Aorta (tissue), 5 donors: ENCODE data around the gene NFATC2. TPM values are rescaled to one million over a fixed set of nuclear protein-coding genes. Genes with fewer than 3 reads are reported as not detected.

Experiments used
- ATAC-seq: fragments of 200-7000 bp; cut with Tn5 transposase; one replicate; pipeline ENCODE4 v1.9.1; 2022; ENCODE audit warnings: moderate library complexity; ENCODE audit not compliant: low FRiP score
- DNase-seq, 2 donors: peaks; one replicate each; pipeline ENCODE4 v3.0.0-alpha.2; 2020
- H3K27ac ChIP-seq, 2 donors: one replicate each; pipeline ENCODE4 v1.5.1; 2013; ENCODE audit warnings: low read length in 2 of 2, mild to moderate bottlenecking in 2 of 2, moderate library complexity in 2 of 2, control low read depth in 1 of 2, inconsistent platforms in 1 of 2, low read depth in 1 of 2
- H3K27me3 ChIP-seq, 2 donors: one replicate each; pipeline ENCODE4 v1.6.1; 2013; ENCODE audit warnings: control low read depth in 1 of 2, low read length in 1 of 2, mild to moderate bottlenecking in 1 of 2, moderate library complexity in 1 of 2; ENCODE audit not compliant: insufficient read depth in 2 of 2, control insufficient read depth in 1 of 2
- H3K36me3 ChIP-seq, 2 donors: one replicate each; pipeline ENCODE4 v1.6.1; 2013; ENCODE audit warnings: control low read depth in 1 of 2, low read length in 1 of 2, mild to moderate bottlenecking in 1 of 2; ENCODE audit not compliant: insufficient read depth in 2 of 2, control insufficient read depth in 1 of 2
- H3K4me1 ChIP-seq, 2 donors: one replicate each; pipeline ENCODE4 v1.6.1; 2013; ENCODE audit warnings: low read length in 2 of 2, control low read depth in 1 of 2, mild to moderate bottlenecking in 1 of 2, moderate library complexity in 1 of 2; ENCODE audit not compliant: insufficient read depth in 2 of 2, control insufficient read depth in 1 of 2
- H3K4me3 ChIP-seq, 2 donors: one replicate each; pipeline ENCODE4 v1.5.1; 2013; ENCODE audit warnings: low read length in 2 of 2, control low read depth in 1 of 2, mild to moderate bottlenecking in 1 of 2
- H3K9me3 ChIP-seq: one replicate; pipeline ENCODE4 v1.6.1; 2013; ENCODE audit warnings: mild to moderate bottlenecking, low read length; ENCODE audit not compliant: control insufficient read depth
- whole genome bisulfite sequencing, 2 donors: extraction: QIAGEN DNeasy Blood & Tissue Kit; methylation state at CpG; one replicate each; pipeline ENCODE4 v1.1.7; 2013; 5-methylcytosine and 5-hydroxymethylcytosine counted together
- intact Hi-C, 2 donors: fragments of 100-400 bp; cut with DNase I; formaldehyde crosslinking; loops; one replicate each; pipeline versions ENCODE4 v1.14.2 to v1.15.0; 2022
- polyA plus RNA-seq, 2 donors: library from polyadenylated mRNA; stranded (reverse); fragments of 200-250 nt; gene quantifications; one replicate each; pipeline ENCODE4 v1.2.3, GENCODE V29; 2013
- total RNA-seq, 2 donors: library from RNA; stranded (reverse); fragmentation: NEBNext Ultra II Directional; extraction: Animal tissue kit (Norgen Biotek cat#: 25700); gene quantifications; one replicate each; pipeline ENCODE4 v1.2.1, GENCODE V29; 2021
- donor health status: healthy with polysubstance abuse.
- donor health status: Bipolar disorder and iron deficiency.
- donor health status: DM: no; HTN: no; CAD: no.
- donor health status: DM: no; HTN: no; CAD: no.
- donor health status: DM: yes; HTN: yes; CAD: no.

The NFATC2 gene
- total and polyA plus RNA-seq, 4 donors, result 1.7 to 13.0 (median 7.4) TPM

DNA sequence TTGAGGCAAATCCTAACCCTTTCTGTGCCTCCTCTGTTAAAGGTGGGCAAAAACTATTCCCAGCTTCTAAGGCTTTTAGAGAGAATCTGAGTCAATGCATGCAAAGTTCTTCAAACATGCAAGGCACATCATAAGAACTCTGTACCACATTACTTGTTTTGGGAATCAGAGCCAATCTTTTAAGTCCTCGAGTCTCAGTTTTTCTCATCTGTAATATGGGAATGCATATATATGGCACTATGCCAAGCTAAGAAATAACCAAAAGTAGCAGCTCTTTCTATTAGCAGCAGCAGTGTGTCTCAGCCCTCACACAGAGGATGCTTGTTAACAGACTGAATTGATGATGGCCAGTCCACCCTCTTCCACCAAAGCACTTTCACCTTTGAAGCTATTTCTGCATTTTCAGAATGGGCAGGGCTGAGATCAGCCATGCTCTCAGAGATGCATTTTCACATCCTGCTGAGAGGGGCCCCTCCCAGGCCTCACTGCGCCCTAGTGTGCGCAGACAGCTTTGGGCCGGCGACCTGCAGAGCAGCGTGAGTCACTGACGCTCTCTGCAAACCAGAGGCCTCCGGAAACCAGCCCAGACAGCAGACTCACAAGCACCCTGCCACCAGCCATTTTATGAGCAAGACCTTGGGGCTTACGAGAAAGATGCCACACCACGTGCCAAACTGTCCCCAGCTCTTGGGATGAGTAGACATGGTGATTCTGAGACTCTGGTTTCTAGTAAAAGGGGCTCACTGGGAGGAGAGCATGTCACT is 138.0 kb downstream of the NFATC2 start:
- no peaks in the 10 kb centered on the region for H3K9me3 ChIP-seq
- H3K4me3 ChIP-seq, result no peak overlapping the region
- WGBS, 2 donors, result 88 to 94% methylated on average over 10 of the region's 10 CpGs
- ATAC-seq (no peak), DNase-seq (peak in 1 of 2 donors; percentile 60)
- H3K27me3 ChIP-seq, result no peaks in the 10 kb centered on the region
- no peaks in the 10 kb centered on the region for H3K36me3 ChIP-seq
- no peaks in the 10 kb centered on the region for H3K4me1 ChIP-seq
- no peak overlapping the region for H3K27ac ChIP-seq
- intact Hi-C loops, result no loop called here

GRCh38 chr20:51403466-51404220 is 138.9 kb downstream of the NFATC2 start:
- no peak for ATAC-seq
- Histone ChIP-seq H3K27ac (no peak overlapping the region), H3K4me3 (no peak overlapping the region), H3K36me3 (no peaks in the 10 kb centered on the region), H3K4me1 (no peaks in the 10 kb centered on the region), H3K9me3 (no peaks in the 10 kb centered on the region), H3K27me3 (no peaks in the 10 kb centered on the region)
- no peak for DNase-seq
- intact Hi-C loops, result no loop called here
- WGBS, 2 donors, result 96 to 97% methylated on average over 9 of the region's 9 CpGs

DNA sequence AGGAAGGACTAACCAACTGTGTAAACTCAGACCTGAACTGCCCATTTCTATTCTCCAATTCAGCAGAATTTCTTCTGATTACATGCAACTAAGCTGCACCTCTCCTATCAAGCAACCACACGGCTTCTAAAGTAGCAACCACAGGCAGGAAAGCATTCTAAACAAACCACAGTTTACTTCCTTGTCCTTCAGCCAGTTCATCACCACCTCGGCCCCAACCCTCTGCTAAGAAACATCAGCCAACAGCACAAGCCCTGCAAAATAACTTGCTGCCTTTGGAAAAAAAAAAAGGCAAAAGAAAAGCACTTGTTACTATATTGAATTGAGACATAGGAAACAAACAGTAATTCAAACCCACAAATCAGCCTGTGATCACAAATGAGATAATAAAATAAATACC is 140.3 kb downstream of the NFATC2 start:
- no peak for DNase-seq

DNA sequence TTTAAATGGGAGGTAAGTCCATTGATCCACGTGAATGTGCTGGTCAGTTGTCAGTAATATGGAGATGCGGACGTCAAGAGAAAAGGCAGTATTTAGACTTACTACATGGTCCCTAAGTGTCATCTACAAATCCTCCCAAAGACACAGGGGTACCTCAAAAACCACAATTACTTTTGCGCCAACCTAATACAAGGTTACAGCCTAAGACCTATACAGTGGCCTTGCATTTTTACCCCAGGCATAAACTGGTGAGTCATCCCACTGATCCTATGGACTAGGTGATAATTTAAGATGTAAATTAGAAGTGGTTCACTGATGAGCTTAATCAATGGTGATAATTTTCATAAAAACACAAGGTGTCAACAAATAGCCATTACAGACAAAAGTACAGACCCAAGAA is 141.0 kb downstream of the NFATC2 start:
- Histone ChIP-seq H3K9me3 (no peaks in the 10 kb centered on the region), H3K4me1 (peaks cover 0 to 1% of the 10 kb centered on the region in 2 donors), H3K4me3 (no peak overlapping the region), H3K27me3 (no peaks in the 10 kb centered on the region), H3K36me3 (no peaks in the 10 kb centered on the region), H3K27ac (no peak overlapping the region)
- 96 to 98% methylated on average over 4 of the region's 4 CpGs for WGBS, 2 donors
- intact Hi-C loops, result no loop called here
- no peak for DNase-seq
- ATAC-seq, result no peak

More for the DNA sequence above, 140.3 kb downstream of the NFATC2 start:
- Histone ChIP-seq H3K9me3 (no peaks in the 10 kb centered on the region), H3K27me3 (no peaks in the 10 kb centered on the region), H3K36me3 (no peaks in the 10 kb centered on the region), H3K27ac (no peak overlapping the region), H3K4me3 (no peak overlapping the region), H3K4me1 (no peaks in the 10 kb centered on the region)
- WGBS, 2 donors, result 59 to 62% methylated on average over 2 of the region's 2 CpGs
- intact Hi-C loops, result no loop called here
- no peak for ATAC-seq

- Histone ChIP-seq H3K4me1 (peaks cover 0 to 2% of the 10 kb centered on the region in 2 donors), H3K27me3 (no peaks in the 10 kb centered on the region), H3K36me3 (no peaks in the 10 kb centered on the region), H3K27ac (no peak overlapping the region), H3K4me3 (no peak overlapping the region), H3K9me3 (no peaks in the 10 kb centered on the region)
- ATAC-seq (no peak), DNase-seq (no peak)
- WGBS, 2 donors, result 93 to 95% methylated on average over 17 of the region's 17 CpGs
- intact Hi-C loops, result no loop called here
Observed at GRCh38 chr20:51400051-51400926, 142.2 kb downstream of the NFATC2 start.

- Histone ChIP-seq H3K36me3 (no peaks in the 10 kb centered on the region), H3K27ac (no peak overlapping the region), H3K9me3 (no peaks in the 10 kb centered on the region), H3K4me1 (peaks cover 0 to 2% of the 10 kb centered on the region in 2 donors), H3K4me3 (no peak overlapping the region), H3K27me3 (no peaks in the 10 kb centered on the region)
- DNase-seq, result no peak
- no peak for ATAC-seq
- intact Hi-C loops, result no loop called here
- WGBS, 2 donors, result 92 to 94% methylated on average over 6 of the region's 6 CpGs
Observed at GRCh38 chr20:51399006-51399890, 143.3 kb downstream of the NFATC2 start.

- 94 to 96% methylated on average over 4 of the region's 4 CpGs for WGBS, 2 donors
- DNase-seq (no peak), ATAC-seq (no peak)
- H3K27me3 ChIP-seq, result no peaks in the 10 kb centered on the region
- no peak overlapping the region for H3K27ac ChIP-seq
- H3K4me1 ChIP-seq, result peaks cover 0 to 4% of the 10 kb centered on the region in 2 donors
- no peaks in the 10 kb centered on the region for H3K36me3 ChIP-seq
- H3K4me3 ChIP-seq, result no peak overlapping the region
- intact Hi-C loops, result no loop called here
- H3K9me3 ChIP-seq, result no peaks in the 10 kb centered on the region
Observed at GRCh38 chr20:51398552-51398951, 144.0 kb downstream of the NFATC2 start.

DNA sequence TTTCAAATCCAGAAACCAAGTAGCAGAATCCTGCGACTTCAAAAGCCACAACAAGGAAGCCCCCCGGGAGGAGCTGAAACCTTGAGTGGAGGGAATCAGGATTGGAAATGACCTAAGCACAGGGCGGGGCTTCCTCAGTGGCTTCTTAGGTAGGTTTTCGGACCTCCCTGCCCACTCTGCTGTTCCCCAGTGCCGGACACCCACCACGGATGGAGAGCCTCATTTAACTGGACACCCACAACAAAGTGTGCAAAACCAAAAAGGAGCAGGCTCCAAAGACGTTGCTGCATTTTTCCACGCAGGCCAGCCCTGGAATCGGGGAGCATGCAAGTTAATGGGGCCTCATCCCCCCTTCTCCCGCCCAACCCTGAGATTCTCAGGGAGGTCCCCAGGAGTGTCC is 144.4 kb downstream of the NFATC2 start:
- no peaks in the 10 kb centered on the region for H3K27me3 ChIP-seq
- intact Hi-C loops, result no loop called here
- ATAC-seq, result no peak
- peaks cover 0 to 4% of the 10 kb centered on the region in 2 donors for H3K4me1 ChIP-seq
- H3K27ac ChIP-seq, result no peak overlapping the region
- H3K36me3 ChIP-seq, result no peaks in the 10 kb centered on the region
- WGBS, 2 donors, result 96% methylated on average over 10 of the region's 10 CpGs
- no peaks in the 10 kb centered on the region for H3K9me3 ChIP-seq
- DNase-seq, result peak in 1 of 2 donors; percentile 24
- H3K4me3 ChIP-seq, result no peak overlapping the region
